Sigmoid colon (tissue), 4 donors: Measurements from ENCODE around the gene PATJ.

Source experiments
- POLR2A ChIP-seq, 2 donors: fragments of 450-650 bp; IDR thresholded peaks; one replicate each; pipeline ENCODE4 v1.6.1; 2016; ENCODE audit warnings: antibody characterized with exemption in 2 of 2, mild to moderate bottlenecking in 2 of 2, moderate library complexity in 2 of 2
- POLR2AphosphoS5 ChIP-seq, 4 donors: sonication (generic); formaldehyde crosslinking; IDR thresholded peaks; one replicate each; pipeline ENCODE4 v1.6.1; 2017; ENCODE audit warnings: antibody characterized with exemption in 4 of 4

GRCh38 chr1:62097464-62097863 lies 355.2 kb downstream of the PATJ start:
- no peak for TF ChIP-seq POLR2AphosphoS5 (IDR thresholded peaks at IDR 0.05)
- no peak for TF ChIP-seq POLR2A (IDR thresholded peaks at IDR 0.05)
